ENCODE measurements around the gene GPR143. TPM values are rescaled to one million over a fixed set of nuclear protein-coding genes. Genes with fewer than 3 reads are reported as not detected.

The GPR143 gene
- total and polyA plus RNA-seq, 9 of the 15 experiments (the other 6 are each of a cell fraction or from before 2014, with no cell fraction given), result not detected

DNA sequence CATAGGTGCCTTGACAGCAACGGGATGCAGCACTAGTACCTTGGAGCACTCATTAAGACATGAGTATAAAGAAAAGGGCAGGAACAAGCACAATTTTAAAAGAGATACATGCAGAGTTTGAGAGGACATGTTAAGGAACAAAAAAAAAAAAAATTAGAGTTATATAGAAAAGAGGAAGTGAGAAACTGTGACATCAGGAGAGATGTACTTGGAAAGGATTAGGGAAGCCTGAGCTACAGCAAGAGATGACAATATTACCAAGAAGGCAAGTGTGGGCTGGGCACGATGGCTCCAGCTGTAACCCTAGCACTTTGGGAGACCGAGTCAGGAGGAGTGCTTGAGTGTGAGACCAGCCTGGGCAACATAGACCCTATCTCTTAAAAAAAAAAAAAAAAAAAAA lies 37.4 kb downstream of the GPR143 start:
- 7% methylated on average over 2 of the region's 3 CpGs for WGBS (ENCODE audit: insufficient coverage, low coverage, missing lambda C conversion rate)
- ATAC-seq (no peak), FAIRE-seq (no peak), DNase-seq (ENCODE audit: extremely low read depth in 1 of 4, low spot score in 3 of 4) (no peak)
- no peaks in the 10 kb centered on the region for H3K27me3 ChIP-seq (ENCODE audit: control insufficient read depth in 2 of 2, insufficient read depth in 2 of 2, low read length in 2 of 2)
- H3K27ac ChIP-seq (ENCODE audit: extremely low read depth, low read depth, low read length), result no peak overlapping the region
- no peaks in the 10 kb centered on the region for H3K4me1 ChIP-seq (replicated peaks in 1 of 2; ENCODE audit: control insufficient read depth in 2 of 2, insufficient read depth in 2 of 2, low read length in 2 of 2)
- intact Hi-C loops (cut with micrococcal nuclease), result no loop called here
- H4K20me1 ChIP-seq (replicated peaks; ENCODE audit: control insufficient read depth, insufficient read depth, low read length), result no peaks in the 10 kb centered on the region
- no peak overlapping the region for H2AFZ ChIP-seq (ENCODE audit: low read depth, low read length)
- ChIA-PET POLR2A (no interaction called here), CTCF (ENCODE audit: low intra/inter-chr PET ratio) (interaction anchor here (0.7 kb wide), 1 partner anchor 268 kb away, joined by 3 read pairs; no protein-coding TSS in a partner anchor)
- no peak overlapping the region for H3K4me3 ChIP-seq
- no peak overlapping the region for H3K4me2 ChIP-seq (ENCODE audit: insufficient read depth, low read length)
- no peaks in the 10 kb centered on the region; the same call in 1 of the 2 replicates for H3K9me3 ChIP-seq (replicated peaks; ENCODE audit: control insufficient read depth, insufficient read depth, low read depth, low read length)
- no peaks in the 10 kb centered on the region for H3K79me2 ChIP-seq (ENCODE audit: control insufficient read depth, insufficient read depth, low read length)
- BruUV-seq (replicated peaks), result no TSS peak
- no peaks in the 10 kb centered on the region for H3K36me3 ChIP-seq (ENCODE audit: control insufficient read depth, insufficient read depth, low read length)
- no peaks in the 10 kb centered on the region for H3K9me1 ChIP-seq (ENCODE audit: control insufficient read depth, insufficient read depth, low read length)
- no peak overlapping the region for H3K9ac ChIP-seq (ENCODE audit: insufficient read depth in 1 of 2, low read depth in 2 of 2, low read length in 2 of 2)
- TF ChIP-seq FOS (IDR thresholded peaks at IDR 0.05; ENCODE audit: extremely low read depth, insufficient read length), result no peak
- peak; percentile 40; the same call in 1 of the 2 replicates for TF ChIP-seq SPI1 (IDR thresholded peaks at IDR 0.05; ENCODE audit: borderline replicate concordance, low read depth, low read length)
- in situ Hi-C loops (cut with MboI), result no loop called here

DNA sequence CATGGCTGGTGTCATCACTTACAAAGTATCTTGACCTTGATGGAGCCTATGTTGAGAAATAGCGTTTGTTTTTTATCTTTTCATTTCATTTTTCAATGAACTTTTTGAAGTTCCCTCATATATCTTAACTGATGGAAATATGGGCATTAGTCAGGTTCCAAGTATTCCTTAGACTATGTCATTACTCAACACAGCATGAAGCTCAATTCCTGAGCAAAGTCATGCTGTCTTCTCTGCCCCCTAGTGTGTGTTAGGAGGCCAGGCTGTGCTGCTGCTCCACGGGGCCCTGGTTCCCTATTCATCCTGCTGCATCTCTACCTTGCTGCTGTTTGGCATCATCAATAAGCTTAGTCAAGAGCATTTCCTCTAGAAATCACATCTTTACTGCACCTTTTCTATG lies 40.9 kb downstream of the GPR143 start:
- intact Hi-C loops (cut with micrococcal nuclease), result no loop called here
- BruUV-seq (replicated peaks), result no TSS peak
- H3K4me3 ChIP-seq, result no peak overlapping the region
- no peak for DNase-seq (ENCODE audit: extremely low read depth in 1 of 4, low spot score in 3 of 4)
- no peak overlapping the region for H3K9ac ChIP-seq (ENCODE audit: insufficient read depth in 1 of 2, low read depth in 2 of 2, low read length in 2 of 2)
- ATAC-seq, result peak; percentile 54; the same call in 1 of the 3 replicates
- in situ Hi-C loops (cut with MboI), result no loop called here
- no peaks in the 10 kb centered on the region for H3K4me1 ChIP-seq (replicated peaks in 1 of 2; ENCODE audit: control insufficient read depth in 2 of 2, insufficient read depth in 2 of 2, low read length in 2 of 2)
- H2AFZ ChIP-seq (ENCODE audit: low read depth, low read length), result no peak overlapping the region
- 0 out of 2 replicates have a peak, but pooled peaks cover 5% of the 10 kb centered on the region for H3K9me3 ChIP-seq (replicated peaks; ENCODE audit: control insufficient read depth, insufficient read depth, low read depth, low read length)
- no peaks in the 10 kb centered on the region for H3K9me1 ChIP-seq (ENCODE audit: control insufficient read depth, insufficient read depth, low read length)
- H3K4me2 ChIP-seq (ENCODE audit: insufficient read depth, low read length), result no peak overlapping the region
- H3K36me3 ChIP-seq (ENCODE audit: control insufficient read depth, insufficient read depth, low read length), result no peaks in the 10 kb centered on the region
- ChIA-PET CTCF (ENCODE audit: low intra/inter-chr PET ratio) (no interaction called here), POLR2A (no interaction called here)
- FAIRE-seq, result no peak
- no peaks in the 10 kb centered on the region for H3K27me3 ChIP-seq (ENCODE audit: control insufficient read depth in 2 of 2, insufficient read depth in 2 of 2, low read length in 2 of 2)
- TF ChIP-seq CBX8 (IDR thresholded peaks at IDR 0.05; ENCODE audit: borderline replicate concordance, extremely low read depth, low read depth, low read length, poor library complexity, severe bottlenecking) (no peak), LEF1 (IDR thresholded peaks at IDR 0.05) (no peak), ATF7 (IDR thresholded peaks at IDR 0.05) (no peak), NFIX (CRISPR knock-in tag; IDR thresholded peaks at IDR 0.05; ENCODE audit: low read depth) (no peak), RAD21 (CRISPR knock-in tag; conservative IDR thresholded peaks at IDR 0.05 in 1 of 2, IDR thresholded peaks at IDR 0.05 in 1 of 2) (peak in 1 of 2 experiments; percentile 6; a peak in 1 of 4 replicates)
- TF ChIP-seq, protein P1, sequence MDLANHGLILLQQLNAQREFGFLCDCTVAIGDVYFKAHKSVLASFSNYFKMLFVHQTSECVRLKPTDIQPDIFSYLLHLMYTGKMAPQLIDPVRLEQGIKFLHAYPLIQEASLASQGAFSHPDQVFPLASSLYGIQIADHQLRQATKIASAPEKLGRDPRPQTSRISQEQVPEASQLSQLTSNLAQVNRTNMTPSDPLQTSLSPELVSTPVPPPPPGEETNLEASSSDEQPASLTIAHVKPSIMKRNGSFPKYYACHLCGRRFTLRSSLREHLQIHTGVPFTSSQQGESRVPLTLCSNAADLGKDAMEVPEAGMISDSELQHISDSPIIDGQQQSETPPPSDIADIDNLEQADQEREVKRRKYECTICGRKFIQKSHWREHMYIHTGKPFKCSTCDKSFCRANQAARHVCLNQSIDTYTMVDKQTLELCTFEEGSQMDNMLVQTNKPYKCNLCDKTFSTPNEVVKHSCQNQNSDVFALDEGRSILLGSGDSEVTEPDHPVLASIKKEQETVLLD (IDR thresholded peaks at IDR 0.05), result no peak
- H3K27ac ChIP-seq (ENCODE audit: extremely low read depth, low read depth, low read length), result no peak overlapping the region
- no peaks in the 10 kb centered on the region for H4K20me1 ChIP-seq (replicated peaks; ENCODE audit: control insufficient read depth, insufficient read depth, low read length)
- no peaks in the 10 kb centered on the region for H3K79me2 ChIP-seq (ENCODE audit: control insufficient read depth, insufficient read depth, low read length)
- WGBS (ENCODE audit: insufficient coverage, low coverage, missing lambda C conversion rate), result 0% methylated on average over 2 of the region's 2 CpGs
